H9 (cell line): Measurements from ENCODE around the gene ARHGAP24. TPM values are rescaled to one million over a fixed set of nuclear protein-coding genes. Genes with fewer than 3 reads are reported as not detected.

Source experiments
- DNase-seq: peaks from one replicate; pipeline ENCODE4 v3.0.0-alpha.2; 2017
- H2AFZ ChIP-seq: one replicate; pipeline ENCODE4 v1.6.1; 2013; ENCODE audit warnings: mild to moderate bottlenecking, low read length, control low read depth, moderate library complexity
- H2AK5ac ChIP-seq: 2 replicates; pipeline ENCODE4 v1.6.1; 2013; ENCODE audit warnings: low read length, control low read depth, mixed read lengths; ENCODE audit not compliant: insufficient read length
- H2BK120ac ChIP-seq: one replicate; pipeline ENCODE4 v1.6.1; 2013; ENCODE audit warnings: low read depth, mild to moderate bottlenecking, low read length, control low read depth, inconsistent platforms; ENCODE audit not compliant: poor library complexity, severe bottlenecking
- H2BK12ac ChIP-seq: 2 replicates; pipeline ENCODE4 v1.6.1; 2013; ENCODE audit warnings: low read length, control low read depth, mixed read lengths, low read depth; ENCODE audit not compliant: insufficient read length
- H2BK15ac ChIP-seq: 2 replicates; pipeline ENCODE4 v1.6.1; 2013; ENCODE audit warnings: low read depth, low read length, control low read depth
- H2BK20ac ChIP-seq: one replicate; pipeline ENCODE4 v1.6.1; 2013; ENCODE audit warnings: low read depth, mild to moderate bottlenecking, low read length, control low read depth, inconsistent platforms; ENCODE audit not compliant: poor library complexity, severe bottlenecking
- H2BK5ac ChIP-seq: 2 replicates; pipeline ENCODE4 v1.6.1; 2013; ENCODE audit warnings: low read length, control low read depth, mixed read lengths; ENCODE audit not compliant: insufficient read length
- H3K14ac ChIP-seq: 2 replicates; pipeline ENCODE4 v1.6.1; 2013; ENCODE audit warnings: low read length, control low read depth; ENCODE audit not compliant: insufficient read depth
- H3K18ac ChIP-seq: 2 replicates; pipeline ENCODE4 v1.6.1; 2013; ENCODE audit warnings: low read depth, mild to moderate bottlenecking, mixed read lengths, low read length, control low read depth; ENCODE audit not compliant: insufficient read length
- H3K23ac ChIP-seq: 2 replicates; pipeline ENCODE4 v1.6.1; 2013; ENCODE audit warnings: low read length, control low read depth, mixed read lengths, low read depth; ENCODE audit not compliant: insufficient read length
- H3K23me2 ChIP-seq: 2 replicates; pipeline ENCODE4 v1.6.1; 2013; ENCODE audit warnings: low read depth, mild to moderate bottlenecking, mixed read lengths, low read length, control low read depth; ENCODE audit not compliant: insufficient read length, poor library complexity, severe bottlenecking
- H3K27ac ChIP-seq: 2 replicates; pipeline ENCODE4 v1.5.1; 2013; ENCODE audit warnings: low read length, control low read depth, mixed read lengths, low read depth; ENCODE audit not compliant: insufficient read length
- H3K27me3 ChIP-seq: 2 replicates; pipeline ENCODE4 v1.6.1; 2013; ENCODE audit warnings: low read length, control low read depth, inconsistent platforms; ENCODE audit not compliant: insufficient read depth
- H3K4ac ChIP-seq: 2 replicates; pipeline ENCODE4 v1.6.1; 2013; ENCODE audit warnings: low read depth, mild to moderate bottlenecking, control low read depth, inconsistent platforms, low read length, moderate library complexity
- H3K4me1 ChIP-seq: 2 replicates; pipeline ENCODE4 v1.6.1; 2013; ENCODE audit warnings: low read length, control low read depth, inconsistent platforms; ENCODE audit not compliant: insufficient read depth
- H3K4me2 ChIP-seq: 2 replicates; pipeline ENCODE4 v1.6.1; 2013; ENCODE audit warnings: low read length, control low read depth, mixed read lengths; ENCODE audit not compliant: insufficient read length, insufficient read depth
- H3K56ac ChIP-seq: 2 replicates; pipeline ENCODE4 v1.6.1; 2013; ENCODE audit warnings: low read depth, mild to moderate bottlenecking, mixed read lengths, low read length, control low read depth; ENCODE audit not compliant: insufficient read length
- H3K79me1 ChIP-seq: 2 replicates; pipeline ENCODE4 v1.6.1; 2013; ENCODE audit warnings: low read depth, mild to moderate bottlenecking, moderate library complexity, low read length, control low read depth, inconsistent platforms; ENCODE audit not compliant: insufficient read depth, poor library complexity, severe bottlenecking
- H3K79me2 ChIP-seq: 2 replicates; pipeline ENCODE4 v1.6.1; 2013; ENCODE audit warnings: low read length, control low read depth, inconsistent platforms; ENCODE audit not compliant: insufficient read depth
- H3K9ac ChIP-seq: 2 replicates; pipeline ENCODE4 v1.6.1; 2013; ENCODE audit warnings: low read length, control low read depth, mixed read lengths; ENCODE audit not compliant: insufficient read length; ENCODE audit errors: extremely low read depth
- H3K9me3 ChIP-seq: one replicate; pipeline ENCODE4 v1.6.1; 2013; ENCODE audit warnings: low read depth, low read length, inconsistent platforms; ENCODE audit not compliant: control insufficient read depth
- H3T11ph ChIP-seq: one replicate; pipeline ENCODE4 v1.6.1; 2013; ENCODE audit warnings: mild to moderate bottlenecking, low read length, control low read depth, inconsistent platforms
- H4K20me1 ChIP-seq: one replicate; pipeline ENCODE4 v1.6.1; 2013; ENCODE audit not compliant: control insufficient read depth, insufficient read length, insufficient read depth
- H4K5ac ChIP-seq: 2 replicates; pipeline ENCODE4 v1.6.1; 2013; ENCODE audit warnings: low read depth, mild to moderate bottlenecking, mixed read lengths, low read length, control low read depth; ENCODE audit not compliant: insufficient read length
- H4K8ac ChIP-seq: replicated peaks from 2 replicates; pipeline ENCODE4 v1.6.1; 2013; ENCODE audit warnings: low read length, control low read depth, mixed read lengths, low read depth; ENCODE audit not compliant: insufficient read length
- H4K91ac ChIP-seq: 2 replicates; pipeline ENCODE4 v1.6.1; 2013; ENCODE audit warnings: low read depth, mild to moderate bottlenecking, moderate library complexity, mixed read lengths, low read length, control low read depth; ENCODE audit not compliant: insufficient read length
- H3K27ac Mint-ChIP-seq, 3 experiments: 2 replicates in 2 of 3; 3 replicates in 1 of 3; pipeline ENCODE4 v1.8.0; 2020 to 2021; ENCODE audit warnings: mixed read lengths in 3 of 3, mild to moderate bottlenecking in 1 of 3, moderate library complexity in 1 of 3
- H3K27me3 Mint-ChIP-seq: 2 replicates; pipeline ENCODE4 v1.8.0; 2021; ENCODE audit warnings: low read depth, mild to moderate bottlenecking, moderate library complexity, mixed read lengths
- H3K36me3 Mint-ChIP-seq, 3 experiments: 2 replicates in 2 of 3; 3 replicates in 1 of 3; pipeline ENCODE4 v1.8.0; 2020 to 2021; ENCODE audit warnings: low read depth in 3 of 3, mixed read lengths in 3 of 3; ENCODE audit not compliant: insufficient read depth in 1 of 3
- H3K4me1 Mint-ChIP-seq, 2 experiments: 2 replicates each; pipeline ENCODE4 v1.8.0; 2020; ENCODE audit warnings: mixed read lengths in 2 of 2
- H3K4me3 Mint-ChIP-seq, 2 experiments: 2 replicates in 1 of 2; 3 replicates in 1 of 2; pipeline ENCODE4 v1.8.0; 2020 to 2021; ENCODE audit warnings: mild to moderate bottlenecking in 2 of 2, mixed read lengths in 2 of 2, moderate library complexity in 1 of 2
- H3K9me3 Mint-ChIP-seq, 2 experiments: 2 replicates in 1 of 2; 3 replicates in 1 of 2; pipeline ENCODE4 v1.8.0; 2020; ENCODE audit warnings: mild to moderate bottlenecking in 2 of 2, mixed read lengths in 2 of 2, moderate library complexity in 1 of 2
- WGBS: extraction: QIAGEN DNeasy Blood & Tissue Kit; methylation state at CpG from one replicate; pipeline ENCODE4 v1.1.7; 2013; ENCODE audit warnings: missing lambda C conversion rate, low lambda C conversion rate, mixed read lengths; ENCODE audit not compliant: insufficient read length; ENCODE audit errors: extremely low coverage; 5-methylcytosine and 5-hydroxymethylcytosine counted together
- total RNA-seq: library from RNA; stranded (reverse); gene quantifications from 2 replicates; pipeline ENCODE4 v1.2.1, GENCODE V29; 2021
- TF ChIP-seq, protein P1 (sequence below): fragments of 200-600 bp; sonication (generic); conservative IDR thresholded peaks from 3 replicates; pipeline ENCODE4 v1.8.0; 2021; ENCODE audit warnings: antibody characterized with exemption, mild to moderate bottlenecking

ARHGAP24 gene
- total RNA-seq, 1 experiment from 2014 or later = 0.37 TPM

DNA sequence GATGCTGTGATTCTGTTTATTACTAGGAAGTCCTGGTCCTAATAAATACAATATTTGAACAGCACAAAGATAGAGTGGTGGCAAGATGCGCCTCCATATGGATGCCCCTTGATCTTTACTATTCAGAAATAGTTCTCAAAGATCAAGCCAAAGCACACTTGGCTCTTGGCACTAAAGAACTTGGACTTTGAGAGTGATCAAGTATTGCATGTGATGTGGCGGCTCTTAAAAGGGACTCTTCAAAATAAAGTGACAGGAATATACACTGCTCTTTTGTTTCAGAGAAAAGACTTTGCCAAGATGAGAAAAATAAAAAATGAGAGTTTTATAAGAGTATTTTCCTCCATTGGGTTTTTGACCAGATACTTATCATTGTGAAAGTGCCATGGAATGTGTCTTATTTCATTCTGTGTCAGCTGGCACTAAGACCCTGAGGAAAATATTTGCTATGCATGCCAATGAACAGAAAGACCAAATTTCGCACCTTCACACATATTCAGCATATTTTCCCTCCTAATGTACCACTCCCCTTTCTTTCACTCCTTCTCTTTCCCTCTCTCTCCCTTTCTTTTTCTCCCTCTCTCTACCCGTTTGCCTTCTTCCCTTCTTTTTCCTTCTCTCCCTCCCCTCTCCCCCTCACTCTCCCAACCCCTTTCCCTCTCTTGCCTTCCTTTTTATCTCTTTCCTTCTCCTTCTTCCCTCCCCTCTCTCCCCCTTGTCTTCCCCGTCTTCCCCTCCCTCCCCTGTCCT is 35.1 kb downstream of the ARHGAP24 start:
- WGBS = 100% methylated on average over 1 of the region's 5 CpGs
- no peaks in the 10 kb centered on the region for H3K27me3 ChIP-seq
- no peak overlapping the region for H4K8ac ChIP-seq
- no peaks in the 10 kb centered on the region for H3K79me1 ChIP-seq
- H3K4me3 Mint-ChIP-seq = peak overlapping the region in 1 of 2 experiments; percentile 8; a peak in 2 of 5 replicates
- H3K79me2 ChIP-seq = no peaks in the 10 kb centered on the region
- H4K20me1 ChIP-seq = no peaks in the 10 kb centered on the region
- no peak overlapping the region for H3K56ac ChIP-seq
- no peak overlapping the region for H2BK12ac ChIP-seq
- peaks cover 3 to 5% (median 3%) of the 10 kb centered on the region in 3 experiments; a peak in 5 of 7 replicates for H3K36me3 Mint-ChIP-seq
- H3K27ac ChIP-seq = no peak overlapping the region
- H2AFZ ChIP-seq = no peak overlapping the region
- H3K27ac Mint-ChIP-seq = no peak overlapping the region
- no peaks in the 10 kb centered on the region; the same call in 1 of the 2 replicates for H3K27me3 Mint-ChIP-seq
- H3K23ac ChIP-seq = no peak overlapping the region
- no peaks in the 10 kb centered on the region for H3K4me1 ChIP-seq
- no peak overlapping the region for H3K14ac ChIP-seq
- H2BK20ac ChIP-seq = no peak overlapping the region
- no peak overlapping the region for H3K9ac ChIP-seq
- H3T11ph ChIP-seq = no peak overlapping the region
- 0 out of 4 replicates have a peak, but pooled peaks cover 0 to 4% of the 10 kb centered on the region in 2 experiments for H3K4me1 Mint-ChIP-seq
- peak overlapping the region; percentile 21 for H3K4me2 ChIP-seq
- H2BK120ac ChIP-seq = no peak overlapping the region
- H2BK5ac ChIP-seq = no peak overlapping the region
- H2AK5ac ChIP-seq = no peak overlapping the region
- H3K9me3 ChIP-seq = no peaks in the 10 kb centered on the region
- H4K5ac ChIP-seq = no peak overlapping the region
- no peaks in the 10 kb centered on the region for H3K23me2 ChIP-seq
- H3K4ac ChIP-seq = no peak overlapping the region
- H2BK15ac ChIP-seq = no peak overlapping the region
- no peak for DNase-seq
- no peak overlapping the region for H3K18ac ChIP-seq
- peaks cover 3 to 4% of the 10 kb centered on the region in 2 experiments; a peak in 4 of 5 replicates for H3K9me3 Mint-ChIP-seq
- no peak overlapping the region for H4K91ac ChIP-seq
- TF ChIP-seq, protein P1, sequence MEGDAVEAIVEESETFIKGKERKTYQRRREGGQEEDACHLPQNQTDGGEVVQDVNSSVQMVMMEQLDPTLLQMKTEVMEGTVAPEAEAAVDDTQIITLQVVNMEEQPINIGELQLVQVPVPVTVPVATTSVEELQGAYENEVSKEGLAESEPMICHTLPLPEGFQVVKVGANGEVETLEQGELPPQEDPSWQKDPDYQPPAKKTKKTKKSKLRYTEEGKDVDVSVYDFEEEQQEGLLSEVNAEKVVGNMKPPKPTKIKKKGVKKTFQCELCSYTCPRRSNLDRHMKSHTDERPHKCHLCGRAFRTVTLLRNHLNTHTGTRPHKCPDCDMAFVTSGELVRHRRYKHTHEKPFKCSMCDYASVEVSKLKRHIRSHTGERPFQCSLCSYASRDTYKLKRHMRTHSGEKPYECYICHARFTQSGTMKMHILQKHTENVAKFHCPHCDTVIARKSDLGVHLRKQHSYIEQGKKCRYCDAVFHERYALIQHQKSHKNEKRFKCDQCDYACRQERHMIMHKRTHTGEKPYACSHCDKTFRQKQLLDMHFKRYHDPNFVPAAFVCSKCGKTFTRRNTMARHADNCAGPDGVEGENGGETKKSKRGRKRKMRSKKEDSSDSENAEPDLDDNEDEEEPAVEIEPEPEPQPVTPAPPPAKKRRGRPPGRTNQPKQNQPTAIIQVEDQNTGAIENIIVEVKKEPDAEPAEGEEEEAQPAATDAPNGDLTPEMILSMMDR = no peak
